Measurements from ENCODE around the gene ABHD16A. TPM values are rescaled to one million over a fixed set of nuclear protein-coding genes. Genes with fewer than 3 reads are reported as not detected.

ABHD16A gene
- total and polyA plus RNA-seq, 2 of the 13 experiments (the other 11 are each of a cell fraction or from before 2014, with no cell fraction given) = 43.5 to 45.4 TPM

GRCh38 chr6:31734821-31735406 lies 31.8 kb upstream of the ABHD16A start (continued):
- TF ChIP-seq, protein P1, sequence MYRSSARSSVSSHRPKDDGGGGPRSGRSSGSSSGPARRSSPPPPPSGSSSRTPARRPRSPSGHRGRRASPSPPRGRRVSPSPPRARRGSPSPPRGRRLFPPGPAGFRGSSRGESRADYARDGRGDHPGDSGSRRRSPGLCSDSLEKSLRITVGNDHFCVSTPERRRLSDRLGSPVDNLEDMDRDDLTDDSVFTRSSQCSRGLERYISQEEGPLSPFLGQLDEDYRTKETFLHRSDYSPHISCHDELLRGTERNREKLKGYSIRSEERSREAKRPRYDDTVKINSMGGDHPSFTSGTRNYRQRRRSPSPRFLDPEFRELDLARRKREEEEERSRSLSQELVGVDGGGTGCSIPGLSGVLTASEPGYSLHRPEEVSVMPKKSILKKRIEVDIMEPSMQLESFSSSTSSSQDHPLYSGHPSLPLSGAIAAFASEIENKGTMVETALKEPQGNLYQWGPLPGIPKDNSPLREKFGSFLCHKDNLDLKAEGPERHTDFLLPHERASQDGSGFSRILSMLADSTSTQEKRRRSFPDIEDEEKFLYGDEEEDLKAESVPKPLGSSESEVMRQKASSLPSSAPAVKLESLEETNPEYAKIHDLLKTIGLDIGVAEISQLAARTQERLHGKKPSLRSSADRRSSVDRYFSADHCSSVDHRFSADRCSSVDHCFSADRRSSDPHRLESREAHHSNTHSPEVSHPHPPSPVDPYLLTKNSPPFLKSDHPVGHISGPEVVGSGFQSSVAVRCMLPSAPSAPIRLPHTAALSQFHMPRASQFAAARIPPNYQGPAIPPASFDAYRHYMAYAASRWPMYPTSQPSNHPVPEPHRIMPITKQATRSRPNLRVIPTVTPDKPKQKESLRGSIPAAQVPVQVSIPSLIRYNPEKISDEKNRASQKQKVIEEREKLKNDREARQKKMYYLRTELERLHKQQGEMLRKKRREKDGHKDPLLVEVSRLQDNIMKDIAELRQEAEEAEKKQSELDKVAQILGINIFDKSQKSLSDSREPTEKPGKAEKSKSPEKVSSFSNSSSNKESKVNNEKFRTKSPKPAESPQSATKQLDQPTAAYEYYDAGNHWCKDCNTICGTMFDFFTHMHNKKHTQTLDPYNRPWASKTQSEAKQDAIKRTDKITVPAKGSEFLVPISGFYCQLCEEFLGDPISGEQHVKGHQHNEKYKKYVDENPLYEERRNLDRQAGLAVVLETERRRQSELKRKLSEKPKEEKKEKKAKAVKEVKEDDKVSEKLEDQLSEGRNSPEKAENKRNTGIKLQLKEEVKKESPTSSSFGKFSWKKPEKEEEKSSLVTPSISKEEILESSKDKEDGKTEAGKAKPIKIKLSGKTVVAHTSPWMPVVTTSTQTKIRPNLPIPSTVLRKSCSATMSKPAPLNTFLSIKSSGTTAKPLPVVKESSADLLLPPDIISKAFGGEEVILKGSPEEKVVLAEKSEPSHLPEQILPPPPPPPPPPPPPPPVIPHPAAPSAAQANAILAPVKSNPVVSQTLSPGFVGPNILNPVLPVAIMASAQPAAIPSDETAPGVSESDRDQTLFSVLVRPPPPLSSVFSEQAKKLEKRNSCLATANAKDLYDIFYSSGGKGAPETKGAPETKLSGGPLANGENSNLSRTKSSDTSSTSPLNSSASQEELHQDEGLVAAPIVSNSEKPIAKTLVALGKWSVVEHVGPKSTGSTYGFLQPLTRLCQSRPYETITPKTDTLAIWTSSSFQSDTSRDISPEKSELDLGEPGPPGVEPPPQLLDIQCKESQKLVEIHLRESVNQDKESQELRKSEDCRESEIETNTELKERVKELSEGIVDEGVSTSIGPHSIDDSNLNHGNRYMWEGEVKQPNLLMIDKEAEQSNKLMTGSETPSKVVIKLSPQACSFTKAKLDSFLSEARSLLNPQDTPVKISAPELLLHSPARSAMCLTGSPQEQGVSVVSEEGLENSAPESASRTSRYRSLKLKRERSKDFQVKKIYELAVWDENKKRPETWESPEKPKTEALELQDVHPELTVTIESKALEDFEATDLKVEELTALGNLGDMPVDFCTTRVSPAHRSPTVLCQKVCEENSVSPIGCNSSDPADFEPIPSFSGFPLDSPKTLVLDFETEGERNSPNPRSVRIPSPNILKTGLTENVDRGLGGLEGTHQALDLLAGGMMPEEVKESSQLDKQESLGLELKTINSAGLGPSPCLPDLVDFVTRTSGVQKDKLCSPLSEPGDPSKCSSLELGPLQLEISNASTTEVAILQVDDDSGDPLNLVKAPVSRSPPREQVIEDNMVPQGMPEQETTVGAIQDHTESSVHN (CRISPR knock-in tag; IDR thresholded peaks at IDR 0.05) = no peak
- no peak for TF ChIP-seq TMF1 (CRISPR knock-in tag; IDR thresholded peaks at IDR 0.05; ENCODE audit: low read depth)
- TF ChIP-seq, protein P2, sequence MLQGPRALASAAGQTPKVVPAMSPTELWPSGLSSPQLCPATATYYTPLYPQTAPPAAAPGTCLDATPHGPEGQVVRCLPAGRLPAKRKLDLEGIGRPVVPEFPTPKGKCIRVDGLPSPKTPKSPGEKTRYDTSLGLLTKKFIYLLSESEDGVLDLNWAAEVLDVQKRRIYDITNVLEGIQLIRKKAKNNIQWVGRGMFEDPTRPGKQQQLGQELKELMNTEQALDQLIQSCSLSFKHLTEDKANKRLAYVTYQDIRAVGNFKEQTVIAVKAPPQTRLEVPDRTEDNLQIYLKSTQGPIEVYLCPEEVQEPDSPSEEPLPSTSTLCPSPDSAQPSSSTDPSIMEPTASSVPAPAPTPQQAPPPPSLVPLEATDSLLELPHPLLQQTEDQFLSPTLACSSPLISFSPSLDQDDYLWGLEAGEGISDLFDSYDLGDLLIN (CRISPR knock-in tag; IDR thresholded peaks at IDR 0.05; ENCODE audit: borderline replicate concordance) = no peak
- TF ChIP-seq ZHX1 (CRISPR knock-in tag; IDR thresholded peaks at IDR 0.05; ENCODE audit: low read depth) = no peak
- TF ChIP-seq NBN (conservative IDR thresholded peaks at IDR 0.05) = no peak
- TF ChIP-seq ZNF768 (CRISPR knock-in tag; IDR thresholded peaks at IDR 0.05) = no peak
- TF ChIP-seq IRF2 (CRISPR knock-in tag; IDR thresholded peaks at IDR 0.05) = peak; percentile 17; the same call in 1 of the 2 replicates
- TF ChIP-seq ZNF24 (IDR thresholded peaks at IDR 0.05) = no peak
- TF ChIP-seq CBFB (CRISPR knock-in tag; IDR thresholded peaks at IDR 0.05) = no peak
- no peak for TF ChIP-seq ZNF513 (CRISPR knock-in tag; conservative IDR thresholded peaks at IDR 0.05)
- no peak for TF ChIP-seq NR2C2 (CRISPR knock-in tag; IDR thresholded peaks at IDR 0.05; ENCODE audit: borderline replicate concordance)
- no peak for TF ChIP-seq ZNF800 (CRISPR knock-in tag; IDR thresholded peaks at IDR 0.05)
- no peak for TF ChIP-seq PRMT3 (CRISPR knock-in tag; IDR thresholded peaks at IDR 0.05; ENCODE audit: borderline replicate concordance, low read depth)
